Endothelial cell of umbilical vein (primary cell): ENCODE results near the gene AP5Z1. TPM values are rescaled to one million over a fixed set of nuclear protein-coding genes. Genes with fewer than 3 reads are reported as not detected.

ENCODE experiments used
- BruUV-seq: library from RNA; stranded (reverse); fragments of 400-500 nt; replicated peaks from 2 replicates; lab custom pipeline; 2021; lab: Mats Ljungman, UMichigan
- CTCF ChIA-PET: fragments of 300-600, 350-600 bp; sonication (Branson Sonifier 250); formaldehyde crosslinking; loops from one replicate; lab custom pipeline; 2021; ENCODE audit warnings: antibody characterized with exemption, inconsistent platforms; lab: Charles Lee
- POLR2A ChIA-PET: fragments of 300-600, 350-600 bp; sonication (Branson Sonifier 250); formaldehyde crosslinking; loops from one replicate; lab custom pipeline; 2021; ENCODE audit warnings: antibody characterized with exemption, inconsistent platforms; lab: Charles Lee
- DNase-seq: peaks from one replicate; pipeline ENCODE4 v3.0.0-alpha.2; 2011; ENCODE audit warnings: low read depth, low spot score
- FAIRE-seq: peaks from 2 replicates; lab custom pipeline; 2011; peaks lifted over from hg19 to GRCh38; lab: Jason Lieb, UNC
- H2AFZ ChIP-seq: 2 replicates; pipeline ENCODE4 v1.6.0; 2012; ENCODE audit warnings: low read depth, low read length, control low read depth, inconsistent platforms
- H3K27ac ChIP-seq: 2 replicates; pipeline ENCODE4 v1.5.1; 2011; ENCODE audit warnings: low read depth, mild to moderate bottlenecking, control low read depth, low read length, moderate library complexity; ENCODE audit not compliant: insufficient read depth
- H3K27me3 ChIP-seq, 2 experiments: 2 replicates each; pipeline versions ENCODE4 v1.6.0 to v1.6.1; 2011; ENCODE audit warnings: low read length in 2 of 2, mixed read lengths in 1 of 2; ENCODE audit not compliant: control insufficient read depth in 2 of 2, insufficient read depth in 2 of 2
- H3K36me3 ChIP-seq, 2 experiments: 2 replicates in 1 of 2; 3 replicates in 1 of 2; pipeline ENCODE4 v1.5.1; 2011; ENCODE audit warnings: low read length in 2 of 2, mild to moderate bottlenecking in 1 of 2, moderate library complexity in 1 of 2; ENCODE audit not compliant: control insufficient read depth in 2 of 2, insufficient read depth in 2 of 2; ENCODE audit errors: extremely low read depth in 1 of 2
- H3K4me1 ChIP-seq: 3 replicates; pipeline ENCODE4 v1.5.1; 2011; ENCODE audit warnings: mild to moderate bottlenecking, low read length; ENCODE audit not compliant: control insufficient read depth, insufficient read depth; ENCODE audit errors: extremely low read depth
- H3K4me2 ChIP-seq: 2 replicates; pipeline ENCODE4 v1.6.1; 2011; ENCODE audit warnings: low read length, control low read depth, mixed read lengths; ENCODE audit not compliant: insufficient read depth
- H3K4me3 ChIP-seq, 3 experiments: fragments of 200-600 bp in 1 of 3; sonication (generic), shearing (Covaris generic) in 1 of 3; replicated peaks in 1 of 3; 2 replicates each; pipeline ENCODE4 v1.5.1; 2011 to 2016; ENCODE audit warnings: control low read depth in 3 of 3, low read length in 3 of 3, mild to moderate bottlenecking in 2 of 3, inconsistent platforms in 1 of 3, low read depth in 1 of 3, moderate library complexity in 1 of 3; ENCODE audit not compliant: insufficient read depth in 1 of 3
- H3K79me2 ChIP-seq: 2 replicates; pipeline ENCODE4 v1.6.0; 2012; ENCODE audit warnings: low read length, inconsistent platforms; ENCODE audit not compliant: control insufficient read depth, insufficient read depth
- H3K9ac ChIP-seq: replicated peaks from 2 replicates; pipeline ENCODE3; 2011; ENCODE audit warnings: low read length, control low read depth; ENCODE audit not compliant: insufficient read depth; ENCODE audit errors: extremely low read depth
- H3K9me1 ChIP-seq: replicated peaks from 3 replicates; pipeline ENCODE4 v1.6.0; 2011; ENCODE audit warnings: mild to moderate bottlenecking, low read length; ENCODE audit not compliant: control insufficient read depth, insufficient read depth; ENCODE audit errors: extremely low read depth
- H3K9me3 ChIP-seq: replicated peaks from 2 replicates; pipeline ENCODE4 v1.5.1; 2012; ENCODE audit warnings: low read length, inconsistent platforms; ENCODE audit not compliant: control insufficient read depth, insufficient read depth
- H4K20me1 ChIP-seq: replicated peaks from 2 replicates; pipeline ENCODE3; 2011; ENCODE audit warnings: mild to moderate bottlenecking, low read length; ENCODE audit not compliant: control insufficient read depth, insufficient read depth; ENCODE audit errors: extremely low read depth
- EZH2 ChIP-seq: IDR thresholded peaks from 2 replicates; pipeline ENCODE4 v1.6.1; 2012; ENCODE audit warnings: borderline replicate concordance, low read depth, mild to moderate bottlenecking, moderate library complexity, low read length, inconsistent platforms; ENCODE audit not compliant: severe bottlenecking
- FOS ChIP-seq: IDR thresholded peaks from 2 replicates; pipeline ENCODE4 v1.6.1; 2011; ENCODE audit warnings: mild to moderate bottlenecking, low read length, moderate library complexity, borderline replicate concordance; ENCODE audit not compliant: insufficient read depth
- GATA2 ChIP-seq: IDR thresholded peaks from 2 replicates; pipeline ENCODE4 v1.7.0; 2011; ENCODE audit warnings: low read depth, mild to moderate bottlenecking, moderate library complexity, mixed read lengths, low read length; ENCODE audit not compliant: insufficient read length, insufficient read depth
- JUN ChIP-seq: IDR thresholded peaks from 2 replicates; pipeline ENCODE4 v1.6.1; 2011; ENCODE audit warnings: borderline replicate concordance, low read depth; ENCODE audit not compliant: insufficient read length, insufficient read depth
- MAX ChIP-seq: IDR thresholded peaks from 2 replicates; pipeline ENCODE4 v1.6.1; 2011; ENCODE audit not compliant: insufficient read depth, insufficient read length
- MYC ChIP-seq: IDR thresholded peaks from one replicate; pipeline ENCODE4 v1.6.1; 2011; ENCODE audit warnings: mild to moderate bottlenecking, low read depth, low read length
- POLR2A ChIP-seq: IDR thresholded peaks from 2 replicates; pipeline ENCODE4 v1.6.1; 2012; ENCODE audit warnings: low read depth, mild to moderate bottlenecking, control low read depth, low read length
- POLR2AphosphoS5 ChIP-seq: IDR thresholded peaks from 2 replicates; pipeline ENCODE4 v1.6.1; 2012; ENCODE audit warnings: low read depth, mild to moderate bottlenecking, control low read depth, low read length, moderate library complexity; ENCODE audit not compliant: insufficient read depth
- dilution Hi-C: fragments of 300-500 bp; cut with MboI; formaldehyde crosslinking; loops from one replicate; pipeline ENCODE4 v1.15.0; 2019; ENCODE audit warnings: low sequenced_read_pairs; ENCODE audit not compliant: extremely low pct_ligation_motif_present
- intact Hi-C: fragments of 100-400 bp; cut with micrococcal nuclease; formaldehyde crosslinking; loops from one replicate; pipeline ENCODE4 v1.10.0; 2022
- polyA plus RNA-seq, 4 experiments: library from polyadenylated mRNA; depleted of rRNA in 3 of 4; stranded (reverse) in 3 of 4; unstranded in 1 of 4; fragments of >200 nt; gene quantifications; 2 replicates each; pipeline versions ENCODE4 v1.2.1 to v1.2.3, GENCODE V29; 2011 to 2012; ENCODE audit warnings: missing spikeins in 1 of 4
- total RNA-seq: library from RNA; stranded (reverse); gene quantifications from 2 replicates; pipeline ENCODE4 v1.2.3, GENCODE V29; 2021

Gene AP5Z1
- total and polyA plus RNA-seq, 2 donors (not counting 3 experiments of a cell fraction or from before 2014, with no cell fraction given), result 53.7 to 58.9 TPM

GRCh38 chr7:4771737-4772136, 3.7 kb upstream of the AP5Z1 start:
- Histone ChIP-seq H3K27ac (no peak overlapping the region), H3K9ac (no peak overlapping the region), H3K4me2 (no peak overlapping the region), H3K4me1 (peaks cover 16% of the 10 kb centered on the region), H3K9me3 (no peaks in the 10 kb centered on the region), H3K36me3 (peaks cover 2% of the 10 kb centered on the region in 2 experiments), H3K9me1 (no peaks in the 10 kb centered on the region), H3K27me3 (no peaks in the 10 kb centered on the region), H3K79me2 (peaks cover 9% of the 10 kb centered on the region), H2AFZ (no peak overlapping the region), H4K20me1 (no peaks in the 10 kb centered on the region), H3K4me3 (no peak overlapping the region)
- ChIA-PET POLR2A (interaction anchor here (0.6 kb wide), 1 partner anchor 1770 kb away, joined by 7 read pairs; no protein-coding TSS in a partner anchor), CTCF (no interaction called here)
- TF ChIP-seq MAX, result no peak
- dilution Hi-C loops, result no loop called here
- no peak for FAIRE-seq
- no TSS peak for BruUV-seq
- no peak for DNase-seq
- intact Hi-C loops, result no loop called here

GRCh38 chr7:4772306-4772705, 3.1 kb upstream of the AP5Z1 start:
- Histone ChIP-seq H3K9me3 (no peaks in the 10 kb centered on the region), H3K4me3 (no peak overlapping the region), H3K4me2 (no peak overlapping the region), H3K27ac (no peak overlapping the region), H3K9me1 (no peaks in the 10 kb centered on the region), H3K36me3 (peaks cover 2% of the 10 kb centered on the region in 2 experiments), H3K27me3 (no peaks in the 10 kb centered on the region), H2AFZ (no peak overlapping the region), H3K9ac (no peak overlapping the region), H3K4me1 (peaks cover 20% of the 10 kb centered on the region), H4K20me1 (no peaks in the 10 kb centered on the region), H3K79me2 (peaks cover 14% of the 10 kb centered on the region)
- TF ChIP-seq JUN (no peak), MYC (no peak), POLR2A (no peak), POLR2AphosphoS5 (no peak), GATA2 (no peak), EZH2 (no peak), FOS (no peak)
- intact Hi-C loops (no loop called here), dilution Hi-C loops (no loop called here)
- POLR2A ChIA-PET, result no interaction called here
- DNase-seq, result no peak
- no TSS peak for BruUV-seq
- CTCF ChIA-PET, result no interaction called here
- no peak for FAIRE-seq
